Activated CD8-positive, alpha-beta T cell treated with anti-CD3 and anti-CD28 coated beads for 36 hours (primary cell): ENCODE measurements around the gene ZC3H18. TPM values are rescaled to one million over a fixed set of nuclear protein-coding genes. Genes with fewer than 3 reads are reported as not detected.

ENCODE experiments used
- ATAC-seq: fragments of 200-7000 bp; cut with Tn5 transposase; one replicate; pipeline ENCODE4 v1.10.0; 2021; ENCODE audit warnings: mild to moderate bottlenecking, moderate library complexity
- CTCF ChIA-PET: fragments of 350-600 bp; sonication (Branson Sonifier 250); formaldehyde crosslinking; loops from one replicate; lab custom pipeline; 2021; ENCODE audit warnings: antibody characterized with exemption; lab: Charles Lee
- POLR2A ChIA-PET: fragments of 350-600 bp; sonication (Branson Sonifier 250); formaldehyde crosslinking; loops from one replicate; lab custom pipeline; 2021; ENCODE audit warnings: antibody characterized with exemption; lab: Charles Lee
- DNase-seq: peaks from one replicate; pipeline ENCODE4 v3.0.0-alpha.2; 2020
- H3K27ac Mint-ChIP-seq: one replicate; pipeline ENCODE4 v1.8.0; 2021; ENCODE audit warnings: mild to moderate bottlenecking, mixed read lengths
- H3K27me3 Mint-ChIP-seq: one replicate; pipeline ENCODE4 v1.8.0; 2021; ENCODE audit warnings: mixed read lengths
- H3K36me3 Mint-ChIP-seq: one replicate; pipeline ENCODE4 v1.8.0; 2021; ENCODE audit warnings: low read depth, mixed read lengths
- H3K4me1 Mint-ChIP-seq: one replicate; pipeline ENCODE4 v1.8.0; 2021; ENCODE audit warnings: low read depth, mixed read lengths
- H3K4me3 Mint-ChIP-seq: one replicate; pipeline ENCODE4 v1.8.0; 2021; ENCODE audit warnings: mild to moderate bottlenecking, moderate library complexity, mixed read lengths
- H3K9me3 Mint-ChIP-seq: one replicate; pipeline ENCODE4 v1.8.0; 2021; ENCODE audit warnings: mixed read lengths
- intact Hi-C: fragments of 100-400 bp; cut with micrococcal nuclease; formaldehyde crosslinking; loops from one replicate; pipeline ENCODE4 v1.10.0; 2022
- total RNA-seq, 2 experiments: library from RNA; stranded (reverse); gene quantifications; one replicate each; pipeline ENCODE4 v1.2.3, GENCODE V29; 2021
- TF ChIP-seq, protein P1 (sequence below): fragments of 200-600 bp; IDR thresholded peaks from one replicate; pipeline ENCODE4 v1.8.0; 2022; ENCODE audit warnings: antibody characterized with exemption, mild to moderate bottlenecking

The ZC3H18 gene
- total RNA-seq, 2 experiments from 2014 or later, result 67.7 to 73.5 TPM

DNA sequence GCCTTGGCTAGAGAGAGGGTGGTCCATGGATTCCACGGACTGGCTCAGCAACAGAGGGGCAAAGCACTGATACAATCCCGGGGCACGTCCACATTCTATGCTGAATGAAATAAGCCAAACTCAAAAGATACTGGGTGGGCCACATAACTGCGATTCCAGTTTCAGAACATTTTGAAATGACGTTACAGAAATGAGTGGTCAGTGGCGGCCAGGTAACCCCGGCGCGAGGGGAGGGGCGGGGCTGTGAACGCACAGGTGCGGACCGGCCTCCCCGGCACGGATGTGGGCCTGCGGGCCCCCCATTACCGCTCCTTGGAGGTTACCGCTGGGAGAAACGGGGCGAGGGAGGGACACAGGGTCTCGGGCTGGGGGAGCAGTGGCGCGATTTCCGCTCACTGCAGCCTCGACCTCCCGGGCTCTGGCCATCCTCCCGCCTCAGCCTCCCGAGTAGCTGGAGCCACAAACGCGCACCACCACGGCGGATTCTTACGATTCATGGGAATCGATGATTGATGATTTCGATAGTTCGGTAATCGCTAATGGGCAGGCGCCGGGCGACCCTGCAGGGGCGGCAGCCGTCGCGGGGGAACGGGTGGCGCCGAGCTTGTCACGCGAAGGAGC is 92.1 kb downstream of the ZC3H18 start:
- H3K4me3 Mint-ChIP-seq, result peak overlapping the region; percentile 96
- no peaks in the 10 kb centered on the region for H3K27me3 Mint-ChIP-seq
- TF ChIP-seq, protein P1, sequence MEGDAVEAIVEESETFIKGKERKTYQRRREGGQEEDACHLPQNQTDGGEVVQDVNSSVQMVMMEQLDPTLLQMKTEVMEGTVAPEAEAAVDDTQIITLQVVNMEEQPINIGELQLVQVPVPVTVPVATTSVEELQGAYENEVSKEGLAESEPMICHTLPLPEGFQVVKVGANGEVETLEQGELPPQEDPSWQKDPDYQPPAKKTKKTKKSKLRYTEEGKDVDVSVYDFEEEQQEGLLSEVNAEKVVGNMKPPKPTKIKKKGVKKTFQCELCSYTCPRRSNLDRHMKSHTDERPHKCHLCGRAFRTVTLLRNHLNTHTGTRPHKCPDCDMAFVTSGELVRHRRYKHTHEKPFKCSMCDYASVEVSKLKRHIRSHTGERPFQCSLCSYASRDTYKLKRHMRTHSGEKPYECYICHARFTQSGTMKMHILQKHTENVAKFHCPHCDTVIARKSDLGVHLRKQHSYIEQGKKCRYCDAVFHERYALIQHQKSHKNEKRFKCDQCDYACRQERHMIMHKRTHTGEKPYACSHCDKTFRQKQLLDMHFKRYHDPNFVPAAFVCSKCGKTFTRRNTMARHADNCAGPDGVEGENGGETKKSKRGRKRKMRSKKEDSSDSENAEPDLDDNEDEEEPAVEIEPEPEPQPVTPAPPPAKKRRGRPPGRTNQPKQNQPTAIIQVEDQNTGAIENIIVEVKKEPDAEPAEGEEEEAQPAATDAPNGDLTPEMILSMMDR, result no peak
- H3K4me1 Mint-ChIP-seq, result peaks cover 21% of the 10 kb centered on the region
- intact Hi-C loops, result no loop called here
- POLR2A ChIA-PET, result interaction anchor here (0.6 to 3.6 kb wide), 7 partner anchors 9 to 196 kb away, joined by 3 to 20 read pairs (median 3); no protein-coding TSS in a partner anchor
- peaks cover 11% of the 10 kb centered on the region for H3K36me3 Mint-ChIP-seq
- CTCF ChIA-PET, result interaction anchor here (0.7 to 1.7 kb wide), 5 partner anchors 9 to 43 kb away, joined by 3 to 6 read pairs (median 3); no protein-coding TSS in a partner anchor
- ATAC-seq (peak; percentile 1), DNase-seq (peak; percentile 42)
- H3K9me3 Mint-ChIP-seq, result no peaks in the 10 kb centered on the region
- peak overlapping the region; percentile 81 for H3K27ac Mint-ChIP-seq

DNA sequence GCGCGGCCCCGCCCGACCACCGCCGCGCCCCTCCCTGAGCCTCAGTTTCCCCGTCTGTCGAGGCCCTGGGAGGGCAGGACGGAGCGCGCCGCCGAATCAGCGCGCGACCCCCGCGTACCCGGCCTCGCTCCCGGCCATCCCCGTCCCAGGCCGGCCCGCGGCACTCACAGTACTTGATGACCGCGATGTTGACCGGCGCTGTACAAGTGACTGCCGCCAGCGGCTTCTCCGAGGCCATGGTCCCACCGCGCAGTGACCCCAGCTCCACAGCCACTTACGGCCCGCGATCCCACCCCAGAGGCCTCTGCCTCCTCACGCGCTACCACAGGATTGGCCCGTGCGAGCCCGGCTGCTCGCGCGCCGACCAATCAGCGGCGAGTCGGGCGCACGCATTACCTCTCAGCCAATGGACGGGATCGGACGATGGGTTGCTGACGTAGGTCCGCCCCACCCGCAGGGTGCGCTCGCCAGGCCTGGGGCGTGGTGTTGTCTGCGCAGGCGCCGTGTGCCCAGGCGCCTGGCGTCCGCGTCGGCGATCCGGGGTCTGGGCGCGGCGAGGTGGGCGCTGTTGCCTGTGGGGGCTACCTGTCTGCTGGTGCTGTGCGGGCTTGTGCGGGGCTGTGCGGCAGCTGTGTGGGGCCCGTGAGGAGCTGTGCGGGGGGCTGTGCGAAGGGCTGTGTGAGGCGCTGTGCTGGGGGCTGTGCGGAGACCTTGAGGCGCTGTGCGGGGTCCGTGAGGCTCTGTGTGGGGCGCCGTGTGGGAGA is 92.8 kb downstream of the ZC3H18 start, which contains the start of gene MVD:
Gene MVD (minus strand): TSS at position 249 of the 764 bp plus-strand sequence. CDS start 11 bp downstream, at position 238.
- CTCF ChIA-PET, result interaction anchor here (0.7 to 1.7 kb wide), 4 partner anchors 9 to 42 kb away, joined by 3 to 6 read pairs (median 3); no protein-coding TSS in a partner anchor
- POLR2A ChIA-PET, result interaction anchor here (0.6 to 3.6 kb wide), 8 partner anchors 9 to 195 kb away, joined by 3 to 20 read pairs (median 4); no protein-coding TSS in a partner anchor
- H3K27me3 Mint-ChIP-seq, result no peaks in the 10 kb centered on the region
- no peaks in the 10 kb centered on the region for H3K9me3 Mint-ChIP-seq
- intact Hi-C loops, result no loop called here
- peak within 1 kb of the TSS; percentile 90 for H3K27ac Mint-ChIP-seq
- ATAC-seq, result peak; percentile 98
- TF ChIP-seq, protein P1, result no peak
- peaks cover 21% of the 10 kb centered on the region for H3K4me1 Mint-ChIP-seq
- H3K4me3 Mint-ChIP-seq, result peak within 1 kb of the TSS; percentile 96
- DNase-seq, result peak; percentile 97
- H3K36me3 Mint-ChIP-seq, result peaks cover 11% of the 10 kb centered on the region

DNA sequence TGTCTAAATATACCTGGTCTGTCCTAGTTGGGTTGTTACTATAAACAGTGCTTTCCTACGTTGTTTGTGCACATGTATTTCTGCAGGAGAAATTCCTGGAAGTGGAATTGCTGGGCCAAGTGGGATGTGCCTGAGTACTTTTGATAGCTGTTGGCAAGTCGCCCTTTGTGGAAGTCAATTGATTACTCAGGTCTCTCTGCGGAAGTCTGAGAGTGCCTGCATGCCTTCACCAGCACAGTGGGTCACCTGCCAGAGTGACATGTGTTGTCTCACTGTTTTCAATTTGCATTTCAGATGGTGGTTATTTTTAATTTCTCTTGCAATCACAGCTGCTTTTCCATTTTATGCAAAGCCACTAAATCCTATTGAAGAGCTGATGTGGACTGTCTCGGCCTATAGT is 94.9 kb downstream of the ZC3H18 start:
- intact Hi-C loops, result no loop called here
- no peaks in the 10 kb centered on the region for H3K27me3 Mint-ChIP-seq
- DNase-seq (no peak), ATAC-seq (no peak)
- peaks cover 11% of the 10 kb centered on the region for H3K36me3 Mint-ChIP-seq
- H3K9me3 Mint-ChIP-seq, result no peaks in the 10 kb centered on the region
- peak overlapping the region; percentile 37 for H3K4me3 Mint-ChIP-seq
- H3K4me1 Mint-ChIP-seq, result peaks cover 21% of the 10 kb centered on the region
- CTCF ChIA-PET, result interaction anchor here (0.7 to 1.8 kb wide), 2 partner anchors 8 to 16 kb away, joined by 3 to 9 read pairs; no protein-coding TSS in a partner anchor
- H3K27ac Mint-ChIP-seq, result no peak overlapping the region
- POLR2A ChIA-PET, result interaction anchor here (0.6 to 3.6 kb wide), 4 partner anchors 9 to 44 kb away, joined by 3 to 20 read pairs (median 5); no protein-coding TSS in a partner anchor
- TF ChIP-seq, protein P1, result no peak

DNA sequence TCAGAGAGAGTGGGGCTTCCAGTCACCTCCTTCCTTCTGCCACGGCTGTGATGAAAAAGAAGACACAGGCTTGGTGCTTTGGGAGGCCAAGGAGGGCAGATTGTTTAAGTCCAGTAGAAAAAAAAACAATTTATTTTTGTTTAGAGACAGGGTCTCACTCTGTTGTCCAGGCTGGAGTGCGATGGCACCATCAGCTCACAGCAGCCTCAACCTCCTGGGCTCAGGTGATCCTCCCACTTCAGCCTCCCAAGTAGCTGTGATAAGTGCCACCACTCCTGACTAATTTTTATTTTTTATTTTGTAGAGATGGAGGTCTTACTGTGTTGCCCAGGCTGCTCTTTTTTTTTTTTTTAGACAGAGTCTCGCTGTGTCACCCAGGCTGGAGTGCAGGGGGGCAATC is 95.4 kb downstream of the ZC3H18 start:
- H3K27me3 Mint-ChIP-seq, result no peaks in the 10 kb centered on the region

More for the DNA sequence above, 95.4 kb downstream of the ZC3H18 start:
- ATAC-seq, result no peak
- CTCF ChIA-PET, result interaction anchor here (0.7 to 1.8 kb wide), 2 partner anchors 8 to 16 kb away, joined by 3 to 9 read pairs; no protein-coding TSS in a partner anchor
- POLR2A ChIA-PET, result interaction anchor here (0.7 to 3.6 kb wide), 3 partner anchors 9 to 402 kb away, joined by 3 to 20 read pairs (median 4); no protein-coding TSS in a partner anchor
- Mint-ChIP-seq H3K9me3 (no peaks in the 10 kb centered on the region), H3K4me3 (no peak overlapping the region), H3K4me1 (peaks cover 21% of the 10 kb centered on the region), H3K36me3 (peaks cover 10% of the 10 kb centered on the region), H3K27ac (no peak overlapping the region)
- DNase-seq, result no peak
- intact Hi-C loops, result no loop called here
- TF ChIP-seq, protein P1, result no peak
